ENCODE data around the gene LSAMP. TPM values are rescaled to one million over a fixed set of nuclear protein-coding genes. Genes with fewer than 3 reads are reported as not detected.

Gene LSAMP
- total and polyA plus RNA-seq, 2 experiments from 2014 or later = 2.0 to 2.9 TPM

DNA sequence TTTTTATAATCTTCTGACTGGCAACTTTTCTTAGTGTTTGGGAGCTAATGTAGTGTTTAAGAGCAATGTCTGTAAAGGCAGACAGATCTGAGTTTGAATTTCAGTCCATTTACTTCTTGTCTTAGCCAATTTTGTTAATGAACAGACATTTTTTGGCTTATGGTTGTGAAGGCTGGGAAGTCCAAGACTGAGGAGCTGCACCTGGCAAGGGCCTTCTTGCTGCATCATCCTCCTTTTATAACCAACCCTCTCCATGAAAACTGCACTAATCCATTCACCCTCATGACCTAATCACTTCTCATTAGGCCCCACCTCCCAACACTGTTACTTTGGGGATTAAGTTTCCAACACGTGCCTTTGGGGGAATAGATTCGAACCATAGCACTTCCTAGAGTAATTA, 657.5 kb downstream of the LSAMP start:
- Histone ChIP-seq H4K20me1 (replicated peaks; ENCODE audit: insufficient read depth) (no peaks in the 10 kb centered on the region), H3K4me2 (no peak overlapping the region), H3K4me3 (no peak overlapping the region), H3K27ac (ENCODE audit: low read depth) (no peak overlapping the region), H3K27me3 (ENCODE audit: insufficient read depth) (no peaks in the 10 kb centered on the region), H3F3A (replicated peaks; ENCODE audit: low read depth) (no peaks in the 10 kb centered on the region), H3K36me3 (ENCODE audit: insufficient read depth) (no peaks in the 10 kb centered on the region), H3K79me2 (replicated peaks; ENCODE audit: insufficient read depth) (no peaks in the 10 kb centered on the region), H2AFZ (no peak overlapping the region), H3K9me2 (ENCODE audit: insufficient read depth) (peaks cover under 1% of the 10 kb centered on the region; the same call in 1 of the 2 replicates), H3K4me1 (ENCODE audit: insufficient read depth) (peaks cover 21% of the 10 kb centered on the region)
- DNase-seq (ENCODE audit: low spot score) (no peak), ATAC-seq (no peak)
- Mint-ChIP-seq H3K27ac (no peak overlapping the region), H3K36me3 (ENCODE audit: low read depth) (no peaks in the 10 kb centered on the region; the same call in 1 of the 3 replicates), H3K4me3 (no peak overlapping the region), H3K9me3 (peaks cover 8% of the 10 kb centered on the region), H3K27me3 (ENCODE audit: insufficient read depth, low read depth, poor library complexity) (peaks cover 7% of the 10 kb centered on the region), H3K4me1 (peaks cover 13% of the 10 kb centered on the region)
- TF ChIP-seq, protein P1, sequence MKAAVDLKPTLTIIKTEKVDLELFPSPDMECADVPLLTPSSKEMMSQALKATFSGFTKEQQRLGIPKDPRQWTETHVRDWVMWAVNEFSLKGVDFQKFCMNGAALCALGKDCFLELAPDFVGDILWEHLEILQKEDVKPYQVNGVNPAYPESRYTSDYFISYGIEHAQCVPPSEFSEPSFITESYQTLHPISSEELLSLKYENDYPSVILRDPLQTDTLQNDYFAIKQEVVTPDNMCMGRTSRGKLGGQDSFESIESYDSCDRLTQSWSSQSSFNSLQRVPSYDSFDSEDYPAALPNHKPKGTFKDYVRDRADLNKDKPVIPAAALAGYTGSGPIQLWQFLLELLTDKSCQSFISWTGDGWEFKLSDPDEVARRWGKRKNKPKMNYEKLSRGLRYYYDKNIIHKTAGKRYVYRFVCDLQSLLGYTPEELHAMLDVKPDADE (IDR thresholded peaks at IDR 0.05) = no peak
- TF ChIP-seq STAT1 (IDR thresholded peaks at IDR 0.05; ENCODE audit: unreplicated experiment) (no peak), CREB1 (CRISPR knock-in tag; IDR thresholded peaks at IDR 0.05; ENCODE audit: low read depth) (no peak), POLR2AphosphoS5 (IDR thresholded peaks at IDR 0.05; ENCODE audit: low read depth) (no peak), NANOG (IDR thresholded peaks at IDR 0.05; ENCODE audit: borderline replicate concordance) (no peak), JUNB (IDR thresholded peaks at IDR 0.05; ENCODE audit: unreplicated experiment) (no peak)

DNA sequence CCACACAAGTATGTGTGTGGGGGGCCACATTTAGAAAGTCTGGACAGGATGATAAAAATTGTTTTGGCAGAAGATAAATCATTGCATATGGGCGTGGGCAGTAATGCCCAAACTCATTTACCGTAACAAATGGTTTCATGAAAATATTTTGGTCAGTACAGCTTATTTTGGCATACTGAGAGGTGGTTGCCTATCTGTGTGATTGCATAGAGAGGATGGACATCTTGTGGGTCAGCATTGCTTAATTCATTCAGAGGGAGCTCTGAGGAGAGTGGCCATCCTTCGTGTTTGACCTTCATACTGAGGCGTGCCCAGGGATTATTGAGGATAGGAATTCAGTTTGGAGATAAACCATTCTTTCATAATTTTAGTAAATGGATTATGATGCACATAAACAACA, 659.5 kb downstream of the LSAMP start:
- H3F3A ChIP-seq (replicated peaks; ENCODE audit: low read depth) = no peaks in the 10 kb centered on the region
- no peaks in the 10 kb centered on the region for H3K27me3 ChIP-seq (ENCODE audit: insufficient read depth)
- peaks cover 15% of the 10 kb centered on the region for H3K4me1 ChIP-seq (ENCODE audit: insufficient read depth)
- DNase-seq (ENCODE audit: low spot score) = no peak
- no peak overlapping the region for H3K4me3 ChIP-seq
- no peak for ATAC-seq
- no peak overlapping the region for H3K4me3 Mint-ChIP-seq
- peaks cover 5% of the 10 kb centered on the region for H3K27me3 Mint-ChIP-seq (ENCODE audit: insufficient read depth, low read depth, poor library complexity)
- peak overlapping the region; percentile 83; the same call in 1 of the 2 replicates for H3K4me2 ChIP-seq
- no peak overlapping the region for H2AFZ ChIP-seq
- H3K36me3 ChIP-seq (ENCODE audit: insufficient read depth) = no peaks in the 10 kb centered on the region
- peaks cover 9% of the 10 kb centered on the region for H3K4me1 Mint-ChIP-seq
- H3K9me2 ChIP-seq (ENCODE audit: insufficient read depth) = no peaks in the 10 kb centered on the region; the same call in 1 of the 2 replicates
- H3K9me3 Mint-ChIP-seq = peaks cover 4% of the 10 kb centered on the region; the same call in 2 of the 3 replicates
- H3K27ac Mint-ChIP-seq = no peak overlapping the region
- H3K79me2 ChIP-seq (replicated peaks; ENCODE audit: insufficient read depth) = no peaks in the 10 kb centered on the region
- no peak overlapping the region for H3K27ac ChIP-seq (ENCODE audit: low read depth)
- H3K36me3 Mint-ChIP-seq (ENCODE audit: low read depth) = no peaks in the 10 kb centered on the region; the same call in 2 of the 3 replicates
- TF ChIP-seq, protein P1 (IDR thresholded peaks at IDR 0.05) = no peak
- TF ChIP-seq, protein P2, sequence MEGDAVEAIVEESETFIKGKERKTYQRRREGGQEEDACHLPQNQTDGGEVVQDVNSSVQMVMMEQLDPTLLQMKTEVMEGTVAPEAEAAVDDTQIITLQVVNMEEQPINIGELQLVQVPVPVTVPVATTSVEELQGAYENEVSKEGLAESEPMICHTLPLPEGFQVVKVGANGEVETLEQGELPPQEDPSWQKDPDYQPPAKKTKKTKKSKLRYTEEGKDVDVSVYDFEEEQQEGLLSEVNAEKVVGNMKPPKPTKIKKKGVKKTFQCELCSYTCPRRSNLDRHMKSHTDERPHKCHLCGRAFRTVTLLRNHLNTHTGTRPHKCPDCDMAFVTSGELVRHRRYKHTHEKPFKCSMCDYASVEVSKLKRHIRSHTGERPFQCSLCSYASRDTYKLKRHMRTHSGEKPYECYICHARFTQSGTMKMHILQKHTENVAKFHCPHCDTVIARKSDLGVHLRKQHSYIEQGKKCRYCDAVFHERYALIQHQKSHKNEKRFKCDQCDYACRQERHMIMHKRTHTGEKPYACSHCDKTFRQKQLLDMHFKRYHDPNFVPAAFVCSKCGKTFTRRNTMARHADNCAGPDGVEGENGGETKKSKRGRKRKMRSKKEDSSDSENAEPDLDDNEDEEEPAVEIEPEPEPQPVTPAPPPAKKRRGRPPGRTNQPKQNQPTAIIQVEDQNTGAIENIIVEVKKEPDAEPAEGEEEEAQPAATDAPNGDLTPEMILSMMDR (conservative IDR thresholded peaks at IDR 0.05; ENCODE audit: low read depth in 2 of 2) = no peak
- no peak for TF ChIP-seq ZNF462 (CRISPR knock-in tag; IDR thresholded peaks at IDR 0.05)
- no peak for TF ChIP-seq EZH2 (IDR thresholded peaks at IDR 0.05; ENCODE audit: low read depth, unreplicated experiment)
- no peak for TF ChIP-seq EZH2phosphoT487 (IDR thresholded peaks at IDR 0.05; ENCODE audit: unreplicated experiment)
- no peak for TF ChIP-seq JUNB (IDR thresholded peaks at IDR 0.05; ENCODE audit: unreplicated experiment)
- TF ChIP-seq ZNF331 (CRISPR knock-in tag; IDR thresholded peaks at IDR 0.05; ENCODE audit: low read depth) = no peak
- no peaks in the 10 kb centered on the region for H4K20me1 ChIP-seq (replicated peaks; ENCODE audit: insufficient read depth)
